Cardiac fibroblast (primary cell): ENCODE data around the gene C19orf53.

Source experiments
- DNase-seq, 2 donors: peaks; one replicate each; pipeline versions ENCODE4 v3.0.0 to v3.0.0-alpha.2; 2010; ENCODE audit warnings: low read depth in 2 of 2
- H3K4me3 ChIP-seq, 2 donors: replicated peaks in 1 of 2; 1 replicate in 1 of 2; 2 replicates in 1 of 2; pipeline ENCODE4 v1.5.1; 2011; ENCODE audit warnings: low read depth in 2 of 2, low read length in 2 of 2, mild to moderate bottlenecking in 2 of 2, moderate library complexity in 1 of 2
- CTCF ChIP-seq: IDR thresholded peaks from one replicate; pipeline ENCODE4 v1.5.1; 2011; ENCODE audit warnings: low read depth, mild to moderate bottlenecking, low read length, inconsistent platforms

The C19orf53 gene

GRCh38 chr19:13823901-13824300 is 49.6 kb downstream of the C19orf53 start:
- H3K4me3 ChIP-seq = no peak overlapping the region
- DNase-seq = no peak
- no peak for TF ChIP-seq CTCF

- TF ChIP-seq CTCF = no peak
- DNase-seq = no peak
- no peak overlapping the region for H3K4me3 ChIP-seq
Measured at GRCh38 chr19:13824703-13825102, 50.4 kb downstream of the C19orf53 start.

GRCh38 chr19:13825489-13826441 is 51.5 kb downstream of the C19orf53 start:
- TF ChIP-seq CTCF = peak; percentile 20

GRCh38 chr19:13826652-13827235 is 52.5 kb downstream of the C19orf53 start:
- no peak overlapping the region for H3K4me3 ChIP-seq

More at GRCh38 chr19:13825489-13826441, 51.5 kb downstream of the C19orf53 start:
- no peak overlapping the region for H3K4me3 ChIP-seq
- DNase-seq = peak in 1 of 2 donors; percentile 32

GRCh38 chr19:13827656-13828055 is 53.4 kb downstream of the C19orf53 start:
- DNase-seq = no peak
- TF ChIP-seq CTCF = no peak
- H3K4me3 ChIP-seq = no peak overlapping the region

More at GRCh38 chr19:13826652-13827235, 52.5 kb downstream of the C19orf53 start:
- no peak for DNase-seq
- TF ChIP-seq CTCF = no peak
